NOMO-1 (cell line): ENCODE data around the gene MYO1B.

Experiments
- DNase-seq, 2 experiments: peaks; one replicate each; lab custom pipeline; 2025; ENCODE audit not compliant: unreplicated experiment in 2 of 2; lab: John Stamatoyannopoulos, UW

The MYO1B gene

GRCh38 chr2:191225690-191226089 is 19.5 kb upstream of the MYO1B start:
- DNase-seq: no peak

GRCh38 chr2:191226196-191226595 is 19.0 kb upstream of the MYO1B start:
- DNase-seq: no peak

DNA sequence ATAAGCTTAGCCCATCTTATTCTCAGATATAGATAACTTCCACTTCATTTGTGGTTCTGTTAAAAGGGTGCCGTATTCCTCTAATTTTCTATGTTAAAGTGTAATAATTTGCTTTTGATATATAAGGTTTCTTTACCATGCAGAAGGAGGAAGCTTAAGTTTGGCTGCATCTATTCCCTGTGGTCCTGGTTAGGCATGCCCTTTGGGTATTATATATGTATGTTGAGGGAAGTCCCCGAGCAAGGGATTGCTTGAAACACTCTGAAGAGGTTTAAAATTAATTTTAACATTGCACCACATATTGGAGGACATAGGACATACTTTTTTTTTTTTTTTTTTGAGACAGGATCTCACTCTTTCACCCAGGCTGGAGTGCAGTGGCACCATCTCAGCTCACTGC is 16.9 kb upstream of the MYO1B start:
- DNase-seq: no peak

GRCh38 chr2:191228861-191229260 is 16.3 kb upstream of the MYO1B start:
- DNase-seq: no peak

GRCh38 chr2:191230174-191230573 is 15.0 kb upstream of the MYO1B start:
- DNase-seq: no peak

- no peak for DNase-seq
Observed at GRCh38 chr2:191231995-191232394, 13.2 kb upstream of the MYO1B start.

DNA sequence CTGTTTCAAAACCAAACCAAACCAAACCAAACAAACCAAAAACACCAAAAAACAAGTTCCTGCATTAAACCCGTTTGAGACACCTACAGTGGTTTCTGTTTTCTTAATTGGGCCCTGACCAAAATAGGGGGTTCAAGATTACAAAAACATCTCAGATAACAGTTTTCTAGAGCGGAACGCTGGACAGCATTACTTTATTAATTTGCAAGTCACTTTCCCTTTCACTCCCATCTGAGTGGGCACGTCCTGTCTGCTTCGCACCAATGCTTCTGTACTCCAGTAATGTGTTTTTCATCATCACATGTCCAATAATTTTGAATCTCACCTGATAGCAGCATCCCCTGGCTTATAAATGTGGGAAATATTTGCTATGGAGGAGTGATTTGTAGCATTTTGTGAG is 11.7 kb upstream of the MYO1B start:
- DNase-seq: no peak

GRCh38 chr2:191234376-191234775 is 10.8 kb upstream of the MYO1B start:
- no peak for DNase-seq

- no peak for DNase-seq
Observed at GRCh38 chr2:191240871-191241270, 4.3 kb upstream of the MYO1B start.

- no peak for DNase-seq
Observed at GRCh38 chr2:191241418-191241817, 3.8 kb upstream of the MYO1B start.

DNA sequence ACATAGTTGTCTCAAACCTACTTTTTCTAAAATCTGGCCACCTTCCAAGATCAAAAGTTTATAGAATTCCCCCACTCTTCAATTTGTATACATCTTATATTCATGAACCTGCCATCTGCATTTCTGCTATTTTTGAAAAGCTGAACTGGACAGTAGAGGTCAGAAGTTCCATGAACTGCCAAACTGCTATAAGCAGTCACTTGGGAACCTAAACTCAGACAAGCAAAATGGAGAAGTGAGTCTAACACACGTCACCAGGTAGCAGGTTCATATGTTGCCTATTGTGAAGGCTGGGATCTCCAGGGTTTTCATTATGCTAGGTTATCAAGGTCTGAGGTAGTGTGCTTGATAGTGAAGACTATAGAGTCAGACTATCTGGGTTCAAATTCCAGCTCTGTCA is 2.0 kb upstream of the MYO1B start:
- DNase-seq: peak in 1 of 2 experiments; percentile 21

DNA sequence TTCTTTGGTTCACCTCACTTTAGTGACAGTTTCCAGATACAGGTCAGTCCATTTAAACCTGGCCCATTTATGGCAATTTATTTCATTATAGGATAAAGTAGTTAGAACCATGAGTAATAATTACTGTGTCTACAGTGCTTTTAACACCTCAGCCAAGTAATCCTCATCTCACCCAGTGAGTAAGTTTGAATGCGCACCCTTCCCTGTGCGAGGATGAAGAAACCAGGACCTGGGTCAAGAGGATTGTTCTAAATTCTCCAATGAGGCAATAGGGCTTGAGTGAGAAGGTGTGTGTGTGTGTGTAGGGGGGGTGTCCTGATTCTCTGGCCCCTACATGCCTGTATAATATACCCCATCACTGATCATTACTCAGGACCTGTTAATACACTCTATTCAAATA is 854 bp upstream of the MYO1B start:
- DNase-seq: no peak

- DNase-seq: no peak
Observed at GRCh38 chr2:191245869-191246531, 796 bp downstream of the MYO1B start.

GRCh38 chr2:191246820-191247380 is 1.7 kb downstream of the MYO1B start:
- no peak for DNase-seq

DNA sequence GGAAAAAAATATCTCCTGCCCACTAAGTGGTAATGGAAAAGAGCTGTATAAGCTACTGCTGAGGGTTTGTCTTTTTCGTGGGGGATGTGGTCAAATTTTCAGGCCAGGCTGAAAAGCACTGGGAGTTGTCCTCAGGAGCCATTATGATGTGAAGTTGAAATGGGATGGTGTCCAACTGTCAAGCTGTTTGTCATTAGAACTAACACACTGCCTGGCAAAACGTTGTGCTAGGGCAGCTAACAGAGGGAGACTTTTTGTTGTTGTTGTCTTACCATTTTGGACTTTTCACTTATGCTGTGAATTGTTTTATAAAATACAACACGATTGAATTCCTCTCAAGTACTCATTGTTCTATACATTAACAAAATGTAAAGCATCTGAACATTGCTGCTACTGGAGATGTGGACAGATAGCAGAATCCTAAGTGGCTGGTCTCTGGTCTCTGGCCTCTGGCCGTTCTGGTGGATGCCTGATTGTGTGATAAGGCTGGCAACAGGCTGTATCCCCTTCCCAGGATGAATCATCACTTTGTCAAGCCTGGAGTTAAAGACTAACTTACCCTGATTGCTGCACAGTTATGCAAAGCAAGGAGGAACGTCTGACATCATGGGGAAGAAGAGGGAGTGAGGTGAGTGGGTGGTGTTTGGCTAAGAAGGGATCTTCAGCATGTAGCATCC is 2.3 kb downstream of the MYO1B start:
- DNase-seq: no peak

DNA sequence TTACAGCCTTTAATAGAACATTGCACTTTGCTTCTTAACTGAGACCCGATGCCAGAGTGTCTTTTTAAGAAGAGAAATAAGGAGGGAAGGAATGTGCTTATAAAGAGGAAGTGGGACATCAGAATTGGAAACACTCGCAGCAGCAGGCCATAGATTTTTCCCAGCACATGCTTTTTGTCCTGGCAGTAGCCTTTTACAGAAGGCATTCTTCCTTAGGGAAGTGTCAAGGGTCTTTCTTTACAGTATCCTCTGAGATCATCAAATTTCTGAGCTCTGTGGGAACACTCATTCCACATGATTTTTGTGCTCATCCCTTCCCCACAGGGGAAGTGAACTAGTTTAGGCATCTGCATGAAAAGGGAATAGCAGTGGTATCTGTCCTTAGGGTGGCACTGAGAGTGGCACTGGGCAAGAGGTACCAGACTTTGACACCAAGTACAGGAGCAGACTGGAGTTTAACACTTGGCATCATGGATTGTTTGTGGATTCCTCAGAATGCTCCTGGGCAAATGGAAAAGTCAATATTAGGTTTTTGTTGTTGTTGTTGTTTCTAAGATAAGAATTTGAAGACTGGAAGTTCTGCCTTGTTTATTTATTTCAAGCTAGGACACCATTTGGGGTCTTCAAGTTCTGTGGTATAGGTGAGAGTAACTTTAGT is 4.1 kb downstream of the MYO1B start:
- no peak for DNase-seq

GRCh38 chr2:191250400-191250799 is 5.2 kb downstream of the MYO1B start:
- no peak for DNase-seq

GRCh38 chr2:191250986-191251385 is 5.8 kb downstream of the MYO1B start:
- no peak for DNase-seq

DNA sequence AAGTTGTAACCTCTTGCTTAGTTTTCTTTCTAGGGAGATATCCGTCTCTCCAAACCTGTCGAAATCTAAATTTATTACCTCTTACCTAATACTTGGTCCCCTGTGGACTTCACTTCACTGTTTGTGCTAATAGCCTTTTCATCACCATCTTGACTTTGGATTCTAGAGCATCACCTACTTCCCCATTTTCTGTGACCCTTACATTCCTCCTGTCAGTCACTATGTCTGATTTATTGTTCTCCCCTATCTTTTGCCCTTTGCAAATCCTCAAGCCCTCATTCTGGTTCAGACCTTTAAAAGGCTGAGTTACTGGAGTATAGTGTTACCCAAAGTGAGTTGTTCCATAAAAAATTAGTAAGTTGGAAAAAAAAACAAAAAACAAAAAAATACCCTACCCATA is 7.5 kb downstream of the MYO1B start:
- peak in 1 of 2 experiments; percentile 35 for DNase-seq

GRCh38 chr2:191253476-191253875 is 8.3 kb downstream of the MYO1B start:
- DNase-seq: no peak

GRCh38 chr2:191255271-191255670 is 10.1 kb downstream of the MYO1B start:
- no peak for DNase-seq
